ENCODE data around the gene HSD17B4. TPM values are rescaled to one million over a fixed set of nuclear protein-coding genes. Genes with fewer than 3 reads are reported as not detected.

Gene HSD17B4
- total and polyA plus RNA-seq, 9 of the 15 experiments (the other 6 are each of a cell fraction or from before 2014, with no cell fraction given), result 50.6 to 187 (median 94.6) TPM

DNA sequence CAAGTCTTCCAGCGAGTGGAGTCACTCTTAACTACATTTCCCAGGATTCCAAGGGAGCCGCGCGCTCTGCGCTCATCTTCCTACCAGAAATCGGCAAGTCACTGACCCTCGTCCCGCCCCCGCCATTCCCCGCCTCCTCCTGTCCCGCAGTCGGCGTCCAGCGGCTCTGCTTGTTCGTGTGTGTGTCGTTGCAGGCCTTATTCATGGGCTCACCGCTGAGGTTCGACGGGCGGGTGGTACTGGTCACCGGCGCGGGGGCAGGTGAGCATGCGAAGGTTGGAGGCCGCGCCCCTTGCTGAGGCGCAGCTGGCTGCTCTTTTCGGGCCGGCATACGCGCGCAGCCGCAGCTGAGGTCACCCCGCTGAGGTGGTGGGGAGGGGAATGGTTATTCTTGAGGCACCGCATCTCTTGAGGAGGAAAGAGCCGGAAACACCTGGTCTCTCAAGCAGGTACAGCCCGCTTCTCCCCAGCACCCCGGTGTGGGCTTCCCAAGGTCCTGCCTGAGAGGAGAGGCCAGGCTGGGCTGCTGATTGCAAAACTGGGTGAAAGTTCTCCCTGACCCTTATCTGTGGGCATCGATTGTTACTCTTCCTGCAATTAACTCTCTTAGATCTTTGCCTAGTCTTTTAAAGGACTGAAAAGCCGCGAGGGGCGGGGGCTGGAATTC, at the start of gene HSD17B4 (continued):
- TF ChIP-seq, protein P1, sequence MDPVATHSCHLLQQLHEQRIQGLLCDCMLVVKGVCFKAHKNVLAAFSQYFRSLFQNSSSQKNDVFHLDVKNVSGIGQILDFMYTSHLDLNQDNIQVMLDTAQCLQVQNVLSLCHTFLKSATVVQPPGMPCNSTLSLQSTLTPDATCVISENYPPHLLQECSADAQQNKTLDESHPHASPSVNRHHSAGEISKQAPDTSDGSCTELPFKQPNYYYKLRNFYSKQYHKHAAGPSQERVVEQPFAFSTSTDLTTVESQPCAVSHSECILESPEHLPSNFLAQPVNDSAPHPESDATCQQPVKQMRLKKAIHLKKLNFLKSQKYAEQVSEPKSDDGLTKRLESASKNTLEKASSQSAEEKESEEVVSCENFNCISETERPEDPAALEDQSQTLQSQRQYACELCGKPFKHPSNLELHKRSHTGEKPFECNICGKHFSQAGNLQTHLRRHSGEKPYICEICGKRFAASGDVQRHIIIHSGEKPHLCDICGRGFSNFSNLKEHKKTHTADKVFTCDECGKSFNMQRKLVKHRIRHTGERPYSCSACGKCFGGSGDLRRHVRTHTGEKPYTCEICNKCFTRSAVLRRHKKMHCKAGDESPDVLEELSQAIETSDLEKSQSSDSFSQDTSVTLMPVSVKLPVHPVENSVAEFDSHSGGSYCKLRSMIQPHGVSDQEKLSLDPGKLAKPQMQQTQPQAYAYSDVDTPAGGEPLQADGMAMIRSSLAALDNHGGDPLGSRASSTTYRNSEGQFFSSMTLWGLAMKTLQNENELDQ (CRISPR knock-in tag; IDR thresholded peaks at IDR 0.05; ENCODE audit: borderline replicate concordance), result no peak

DNA sequence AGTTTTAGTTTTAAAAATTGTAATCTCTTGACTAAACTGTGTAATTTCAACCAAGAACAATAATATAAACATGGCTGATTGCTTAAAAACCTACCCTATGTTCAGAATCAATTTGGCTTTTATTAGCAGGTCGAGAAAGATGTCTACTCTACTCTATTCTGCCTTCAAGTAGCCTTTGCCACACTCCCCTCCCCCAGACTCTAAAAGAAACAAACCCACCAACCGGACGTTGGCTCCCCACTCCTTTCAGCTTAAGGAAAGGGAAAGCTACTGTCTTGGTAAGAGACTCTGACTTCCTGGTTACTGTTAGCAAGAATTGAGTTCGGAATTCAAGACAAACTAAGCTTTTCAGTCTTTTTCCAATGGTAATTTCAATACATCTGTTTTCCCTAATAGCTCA, 49.7 kb upstream of the HSD17B4 start:
- Histone ChIP-seq H3K9me1 (ENCODE audit: control insufficient read depth, insufficient read depth, low read length) (no peaks in the 10 kb centered on the region), H3K4me3 (no peak overlapping the region), H3K4me1 (replicated peaks in 1 of 2; ENCODE audit: control insufficient read depth in 2 of 2, insufficient read depth in 2 of 2, low read length in 2 of 2) (peaks cover 0 to 40% of the 10 kb centered on the region in 2 experiments; a peak in 3 of 5 replicates), H3K36me3 (ENCODE audit: control insufficient read depth, insufficient read depth, low read length) (no peaks in the 10 kb centered on the region), H3K4me2 (ENCODE audit: insufficient read depth, low read length) (peak overlapping the region; percentile 4; the same call in 1 of the 2 replicates), H3K9ac (ENCODE audit: insufficient read depth in 1 of 2, low read depth in 2 of 2, low read length in 2 of 2) (no peak overlapping the region), H3K27ac (ENCODE audit: extremely low read depth, low read depth, low read length) (peak overlapping the region; percentile 5; the same call in 1 of the 3 replicates), H2AFZ (ENCODE audit: low read depth, low read length) (peak overlapping the region; percentile 73), H3K9me3 (replicated peaks; ENCODE audit: control insufficient read depth, insufficient read depth, low read depth, low read length) (no peaks in the 10 kb centered on the region), H3K79me2 (ENCODE audit: control insufficient read depth, insufficient read depth, low read length) (no peaks in the 10 kb centered on the region), H4K20me1 (replicated peaks; ENCODE audit: control insufficient read depth, insufficient read depth, low read length) (no peaks in the 10 kb centered on the region), H3K27me3 (ENCODE audit: control insufficient read depth in 2 of 2, insufficient read depth in 2 of 2, low read length in 2 of 2) (no peaks in the 10 kb centered on the region)
- ChIA-PET CTCF (ENCODE audit: low intra/inter-chr PET ratio) (no interaction called here), POLR2A (interaction anchor here (0.6 kb wide), 1 partner anchor 9 kb away, joined by 3 read pairs; no protein-coding TSS in a partner anchor)
- peak; percentile 19; the same call in 1 of the 3 replicates for ATAC-seq
- no TSS peak for BruUV-seq (replicated peaks)
- FAIRE-seq, result no peak
- WGBS (ENCODE audit: insufficient coverage, low coverage, missing lambda C conversion rate), result 27% methylated on average over 4 of the region's 4 CpGs
- intact Hi-C loops (cut with micrococcal nuclease) (no loop called here), in situ Hi-C loops (cut with MboI) (no loop called here)
- DNase-seq (ENCODE audit: extremely low read depth in 1 of 4, low spot score in 3 of 4), result peak in 1 of 4 experiments; percentile 15
- TF ChIP-seq, protein P2, sequence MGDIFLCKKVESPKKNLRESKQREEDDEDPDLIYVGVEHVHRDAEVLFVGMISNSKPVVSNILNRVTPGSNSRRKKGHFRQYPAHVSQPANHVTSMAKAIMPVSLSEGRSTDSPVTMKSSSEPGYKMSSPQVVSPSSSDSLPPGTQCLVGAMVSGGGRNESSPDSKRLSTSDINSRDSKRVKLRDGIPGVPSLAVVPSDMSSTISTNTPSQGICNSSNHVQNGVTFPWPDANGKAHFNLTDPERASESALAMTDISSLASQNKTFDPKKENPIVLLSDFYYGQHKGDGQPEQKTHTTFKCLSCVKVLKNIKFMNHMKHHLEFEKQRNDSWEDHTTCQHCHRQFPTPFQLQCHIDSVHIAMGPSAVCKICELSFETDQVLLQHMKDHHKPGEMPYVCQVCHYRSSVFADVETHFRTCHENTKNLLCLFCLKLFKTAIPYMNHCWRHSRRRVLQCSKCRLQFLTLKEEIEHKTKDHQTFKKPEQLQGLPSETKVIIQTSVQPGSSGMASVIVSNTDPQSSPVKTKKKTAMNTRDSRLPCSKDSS (IDR thresholded peaks at IDR 0.05; ENCODE audit: low read depth, partially characterized antibody), result no peak
- TF ChIP-seq NFIC (IDR thresholded peaks at IDR 0.05) (no peak), CBFA2T2 (conservative IDR thresholded peaks at IDR 0.05) (no peak), NFATC3 (IDR thresholded peaks at IDR 0.05) (no peak), TAF1 (IDR thresholded peaks at IDR 0.05; ENCODE audit: control insufficient read depth, extremely low read depth, insufficient read depth, low read length, severe bottlenecking) (no peak)
- TF ChIP-seq, protein P3, sequence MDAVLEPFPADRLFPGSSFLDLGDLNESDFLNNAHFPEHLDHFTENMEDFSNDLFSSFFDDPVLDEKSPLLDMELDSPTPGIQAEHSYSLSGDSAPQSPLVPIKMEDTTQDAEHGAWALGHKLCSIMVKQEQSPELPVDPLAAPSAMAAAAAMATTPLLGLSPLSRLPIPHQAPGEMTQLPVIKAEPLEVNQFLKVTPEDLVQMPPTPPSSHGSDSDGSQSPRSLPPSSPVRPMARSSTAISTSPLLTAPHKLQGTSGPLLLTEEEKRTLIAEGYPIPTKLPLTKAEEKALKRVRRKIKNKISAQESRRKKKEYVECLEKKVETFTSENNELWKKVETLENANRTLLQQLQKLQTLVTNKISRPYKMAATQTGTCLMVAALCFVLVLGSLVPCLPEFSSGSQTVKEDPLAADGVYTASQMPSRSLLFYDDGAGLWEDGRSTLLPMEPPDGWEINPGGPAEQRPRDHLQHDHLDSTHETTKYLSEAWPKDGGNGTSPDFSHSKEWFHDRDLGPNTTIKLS (IDR thresholded peaks at IDR 0.05; ENCODE audit: borderline replicate concordance, low read depth), result no peak
- TF ChIP-seq, protein P4, sequence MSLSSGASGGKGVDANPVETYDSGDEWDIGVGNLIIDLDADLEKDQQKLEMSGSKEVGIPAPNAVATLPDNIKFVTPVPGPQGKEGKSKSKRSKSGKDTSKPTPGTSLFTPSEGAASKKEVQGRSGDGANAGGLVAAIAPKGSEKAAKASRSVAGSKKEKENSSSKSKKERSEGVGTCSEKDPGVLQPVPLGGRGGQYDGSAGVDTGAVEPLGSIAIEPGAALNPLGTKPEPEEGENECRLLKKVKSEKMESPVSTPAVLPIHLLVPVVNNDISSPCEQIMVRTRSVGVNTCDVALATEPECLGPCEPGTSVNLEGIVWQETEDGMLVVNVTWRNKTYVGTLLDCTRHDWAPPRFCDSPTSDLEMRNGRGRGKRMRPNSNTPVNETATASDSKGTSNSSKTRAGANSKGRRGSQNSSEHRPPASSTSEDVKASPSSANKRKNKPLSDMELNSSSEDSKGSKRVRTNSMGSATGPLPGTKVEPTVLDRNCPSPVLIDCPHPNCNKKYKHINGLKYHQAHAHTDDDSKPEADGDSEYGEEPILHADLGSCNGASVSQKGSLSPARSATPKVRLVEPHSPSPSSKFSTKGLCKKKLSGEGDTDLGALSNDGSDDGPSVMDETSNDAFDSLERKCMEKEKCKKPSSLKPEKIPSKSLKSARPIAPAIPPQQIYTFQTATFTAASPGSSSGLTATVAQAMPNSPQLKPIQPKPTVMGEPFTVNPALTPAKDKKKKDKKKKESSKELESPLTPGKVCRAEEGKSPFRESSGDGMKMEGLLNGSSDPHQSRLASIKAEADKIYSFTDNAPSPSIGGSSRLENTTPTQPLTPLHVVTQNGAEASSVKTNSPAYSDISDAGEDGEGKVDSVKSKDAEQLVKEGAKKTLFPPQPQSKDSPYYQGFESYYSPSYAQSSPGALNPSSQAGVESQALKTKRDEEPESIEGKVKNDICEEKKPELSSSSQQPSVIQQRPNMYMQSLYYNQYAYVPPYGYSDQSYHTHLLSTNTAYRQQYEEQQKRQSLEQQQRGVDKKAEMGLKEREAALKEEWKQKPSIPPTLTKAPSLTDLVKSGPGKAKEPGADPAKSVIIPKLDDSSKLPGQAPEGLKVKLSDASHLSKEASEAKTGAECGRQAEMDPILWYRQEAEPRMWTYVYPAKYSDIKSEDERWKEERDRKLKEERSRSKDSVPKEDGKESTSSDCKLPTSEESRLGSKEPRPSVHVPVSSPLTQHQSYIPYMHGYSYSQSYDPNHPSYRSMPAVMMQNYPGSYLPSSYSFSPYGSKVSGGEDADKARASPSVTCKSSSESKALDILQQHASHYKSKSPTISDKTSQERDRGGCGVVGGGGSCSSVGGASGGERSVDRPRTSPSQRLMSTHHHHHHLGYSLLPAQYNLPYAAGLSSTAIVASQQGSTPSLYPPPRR (CRISPR knock-in tag; IDR thresholded peaks at IDR 0.05; ENCODE audit: borderline replicate concordance), result no peak
